ENCODE results near the gene PLA2G12B.

Gene PLA2G12B

GRCh38 chr10:72898616-72899015 lies 56.0 kb downstream of the PLA2G12B start:
- H3K27ac ChIP-seq, result no peak overlapping the region
- no peak for TF ChIP-seq CTCF (conservative IDR thresholded peaks at IDR 0.05)

DNA sequence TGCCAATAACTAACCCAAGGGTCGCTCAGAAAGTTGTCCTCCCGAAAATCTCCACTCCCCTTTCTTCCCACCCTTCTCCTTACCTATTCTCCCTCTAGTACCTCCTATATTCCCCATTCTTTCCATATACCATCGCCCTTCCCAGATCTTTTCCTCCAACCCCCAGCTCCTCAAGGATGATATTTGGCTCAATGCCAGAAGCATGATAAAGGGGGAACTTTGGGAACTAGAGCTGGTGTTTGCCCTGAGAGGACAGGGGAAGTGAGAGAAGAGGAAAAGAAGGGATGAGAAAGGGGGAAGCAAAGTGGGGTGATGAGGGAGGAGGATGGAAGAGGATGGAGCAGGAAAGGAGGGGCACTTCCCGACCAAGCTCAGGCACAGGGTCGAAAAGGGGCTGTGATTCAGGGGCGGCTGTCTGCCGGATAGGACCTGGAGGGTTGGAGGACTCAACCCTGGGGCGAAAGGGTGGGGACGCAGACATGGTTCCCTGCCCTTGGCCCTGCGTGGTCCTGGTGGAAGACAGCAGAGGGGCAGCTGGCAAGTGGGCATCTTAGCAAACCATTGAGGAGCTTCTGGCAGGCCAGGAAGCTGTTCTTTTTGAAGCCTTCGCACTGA lies 59.3 kb downstream of the PLA2G12B start:
- no peak for TF ChIP-seq CTCF (conservative IDR thresholded peaks at IDR 0.05)
- no peak overlapping the region for H3K27ac ChIP-seq

GRCh38 chr10:72893136-72893798 lies 61.3 kb downstream of the PLA2G12B start, which contains the start of gene OIT3:
Gene OIT3 (plus strand): TSS chr10:72893739. CDS start chr10:72893799, 60 bp downstream.
- no peak for TF ChIP-seq CTCF (conservative IDR thresholded peaks at IDR 0.05)
- no peak within 1 kb of the TSS for H3K27ac ChIP-seq

DNA sequence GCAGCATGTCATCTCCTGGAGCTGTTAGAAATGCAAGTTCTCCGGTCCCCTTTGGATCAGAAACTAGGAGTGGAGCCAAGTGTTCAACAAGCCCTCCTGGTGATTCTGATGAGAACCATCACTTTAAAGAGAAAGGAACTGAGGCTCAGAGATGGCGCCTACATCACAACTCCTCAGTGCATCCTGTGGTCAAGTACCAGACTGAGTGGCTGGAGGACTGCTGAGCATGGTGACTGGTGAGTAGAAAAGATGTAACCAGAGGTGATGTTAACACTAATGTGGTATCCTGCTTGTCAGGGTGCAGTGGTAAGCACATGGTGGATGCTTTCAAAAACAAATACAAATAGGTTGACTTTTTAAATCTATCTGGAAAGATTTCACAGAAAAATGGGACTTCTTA lies 64.5 kb downstream of the PLA2G12B start:
- no peak overlapping the region for H3K27ac ChIP-seq
- TF ChIP-seq CTCF (conservative IDR thresholded peaks at IDR 0.05), result no peak

DNA sequence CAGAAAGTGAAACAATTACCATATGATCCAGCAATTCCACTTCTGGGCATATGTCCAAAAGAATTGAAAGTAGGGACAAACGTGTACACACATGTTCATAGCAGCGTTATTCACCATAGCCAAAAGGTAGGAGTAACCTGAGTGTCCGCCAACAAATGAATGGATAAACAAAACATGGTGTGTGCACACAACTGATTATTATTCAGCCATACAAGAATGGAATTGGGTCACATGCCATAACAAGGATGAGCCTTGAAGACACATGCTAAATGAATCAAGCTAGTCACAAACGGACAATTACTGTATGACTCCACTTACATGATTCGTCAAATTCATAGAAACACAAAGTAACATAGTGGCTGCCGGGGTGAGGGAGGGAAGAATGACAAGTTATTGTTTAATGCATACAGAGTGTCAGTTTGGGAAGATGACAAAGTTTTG lies 65.2 kb downstream of the PLA2G12B start:
- TF ChIP-seq CTCF (conservative IDR thresholded peaks at IDR 0.05), result no peak
- no peak overlapping the region for H3K27ac ChIP-seq

GRCh38 chr10:72888151-72888638 lies 66.4 kb downstream of the PLA2G12B start:
- H3K27ac ChIP-seq, result no peak overlapping the region
- no peak for TF ChIP-seq CTCF (conservative IDR thresholded peaks at IDR 0.05)

DNA sequence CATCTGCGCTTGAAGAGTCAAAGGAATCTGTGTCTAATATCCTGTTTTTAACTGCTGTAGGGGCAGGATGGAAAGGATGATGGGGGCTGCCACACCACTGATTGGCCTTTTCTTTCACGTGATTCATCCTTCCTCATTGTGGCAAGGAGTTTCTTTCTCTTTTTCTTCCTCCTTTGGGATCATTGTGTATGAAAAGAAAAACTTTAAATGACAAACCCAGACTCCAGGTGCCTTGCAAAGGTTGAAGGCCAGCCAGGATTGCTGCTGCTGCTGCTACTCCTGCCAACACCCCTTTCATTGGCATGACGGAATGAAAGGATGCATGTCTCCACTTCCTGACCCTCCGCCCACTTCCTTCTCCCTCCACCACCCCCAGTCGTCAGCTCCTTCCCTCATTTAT lies 67.6 kb downstream of the PLA2G12B start:
- TF ChIP-seq CTCF (conservative IDR thresholded peaks at IDR 0.05), result no peak
- H3K27ac ChIP-seq, result no peak overlapping the region

Data from VCaP (cell line).